ENCODE results near the gene VDR. TPM values are rescaled to one million over a fixed set of nuclear protein-coding genes. Genes with fewer than 3 reads are reported as not detected.

Gene VDR
- total RNA-seq, 4 donors from 2014 or later = 36.7 to 47.9 (median 41.2) TPM

DNA sequence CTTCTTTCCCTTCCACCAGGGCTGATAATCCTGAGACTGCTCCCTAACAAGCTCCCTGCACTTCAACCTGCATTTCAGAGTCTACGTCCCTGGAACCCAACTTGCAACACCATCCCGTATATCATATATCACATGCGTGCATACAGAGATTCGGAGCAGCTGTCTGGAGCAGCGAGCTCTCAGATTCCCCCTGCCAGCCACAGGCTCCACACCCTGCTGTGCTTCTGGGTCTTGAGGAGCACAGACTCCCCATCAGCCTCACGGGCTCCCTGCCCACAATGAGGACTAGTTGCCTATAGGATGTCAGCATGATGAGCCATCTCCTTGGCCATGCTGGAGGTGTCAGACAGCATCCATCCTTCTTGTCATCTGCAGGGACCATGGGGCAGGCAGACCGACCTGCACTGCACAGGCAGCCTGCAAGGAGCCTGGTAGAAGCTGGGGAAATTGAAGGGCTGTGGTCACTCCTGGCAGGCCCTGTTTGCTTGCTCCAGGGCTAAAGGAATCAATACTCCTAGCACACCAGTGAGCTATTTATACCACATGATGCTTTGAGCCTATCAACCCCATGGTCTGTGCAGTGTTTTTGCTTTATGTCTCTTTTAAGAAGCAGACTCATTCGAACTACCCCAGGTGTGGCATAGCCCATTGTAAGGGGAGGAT, 65.4 kb downstream of the VDR start:
- no peak overlapping the region for H3K4me3 ChIP-seq

DNA sequence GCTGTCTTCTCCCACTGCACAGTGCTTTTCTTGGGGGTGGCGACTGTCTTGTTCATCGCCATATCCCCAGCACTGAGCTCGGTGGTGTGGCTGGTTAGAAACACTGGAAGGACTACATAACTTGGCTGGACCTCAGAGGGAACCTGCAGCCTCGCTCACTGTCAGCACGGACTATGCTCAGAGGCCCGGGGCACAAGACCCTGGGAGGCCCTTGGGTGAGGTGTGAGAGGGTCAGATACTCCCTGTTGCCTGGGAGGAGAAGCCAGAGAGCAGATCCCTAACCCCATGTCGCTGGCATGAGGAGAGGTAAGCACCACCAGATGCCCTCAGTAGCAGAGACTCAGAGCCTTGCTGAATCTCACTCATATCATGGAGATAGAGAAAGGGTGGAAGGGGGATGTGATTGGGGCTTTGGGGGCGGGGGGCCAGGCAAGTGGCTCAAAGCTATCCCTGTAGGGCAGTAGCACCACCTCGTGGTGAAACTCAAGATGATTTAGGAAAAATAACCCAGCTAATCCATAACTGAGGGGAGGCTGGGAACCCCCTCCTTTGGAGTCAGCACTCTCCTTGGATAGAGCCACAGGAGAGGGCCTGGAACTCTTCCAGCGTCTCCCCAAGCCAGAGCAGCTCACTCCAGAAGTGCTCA, 66.4 kb downstream of the VDR start:
- Histone ChIP-seq H3K36me3 (no peaks in the 10 kb centered on the region), H3K27me3 (no peaks in the 10 kb centered on the region), H3K4me1 (peaks cover 49% of the 10 kb centered on the region), H3K9me3 (no peaks in the 10 kb centered on the region), H3K27ac (no peak overlapping the region), H3K4me3 (no peak overlapping the region)
- WGBS = 38% methylated on average over 6 of the region's 10 CpGs
- no peak for TF ChIP-seq EP300 (IDR thresholded peaks at IDR 0.05)
- TF ChIP-seq, protein P1, sequence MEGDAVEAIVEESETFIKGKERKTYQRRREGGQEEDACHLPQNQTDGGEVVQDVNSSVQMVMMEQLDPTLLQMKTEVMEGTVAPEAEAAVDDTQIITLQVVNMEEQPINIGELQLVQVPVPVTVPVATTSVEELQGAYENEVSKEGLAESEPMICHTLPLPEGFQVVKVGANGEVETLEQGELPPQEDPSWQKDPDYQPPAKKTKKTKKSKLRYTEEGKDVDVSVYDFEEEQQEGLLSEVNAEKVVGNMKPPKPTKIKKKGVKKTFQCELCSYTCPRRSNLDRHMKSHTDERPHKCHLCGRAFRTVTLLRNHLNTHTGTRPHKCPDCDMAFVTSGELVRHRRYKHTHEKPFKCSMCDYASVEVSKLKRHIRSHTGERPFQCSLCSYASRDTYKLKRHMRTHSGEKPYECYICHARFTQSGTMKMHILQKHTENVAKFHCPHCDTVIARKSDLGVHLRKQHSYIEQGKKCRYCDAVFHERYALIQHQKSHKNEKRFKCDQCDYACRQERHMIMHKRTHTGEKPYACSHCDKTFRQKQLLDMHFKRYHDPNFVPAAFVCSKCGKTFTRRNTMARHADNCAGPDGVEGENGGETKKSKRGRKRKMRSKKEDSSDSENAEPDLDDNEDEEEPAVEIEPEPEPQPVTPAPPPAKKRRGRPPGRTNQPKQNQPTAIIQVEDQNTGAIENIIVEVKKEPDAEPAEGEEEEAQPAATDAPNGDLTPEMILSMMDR (IDR thresholded peaks at IDR 0.05) = peak in 1 of 2 donors; percentile 41
- TF ChIP-seq POLR2A (IDR thresholded peaks at IDR 0.05) = no peak
- peak in 1 of 2 donors; percentile 65 for DNase-seq (ENCODE audit: low spot score in 2 of 2)

More for the DNA sequence above, 65.4 kb downstream of the VDR start:
- WGBS = 60% methylated on average over 8 of the region's 8 CpGs
- Histone ChIP-seq H3K9me3 (no peaks in the 10 kb centered on the region), H3K36me3 (no peaks in the 10 kb centered on the region), H3K27me3 (no peaks in the 10 kb centered on the region), H3K27ac (no peak overlapping the region), H3K4me1 (peaks cover 50% of the 10 kb centered on the region)
- no peak for TF ChIP-seq POLR2A (IDR thresholded peaks at IDR 0.05)
- no peak for TF ChIP-seq EP300 (IDR thresholded peaks at IDR 0.05)
- no peak for TF ChIP-seq POLR2AphosphoS5 (IDR thresholded peaks at IDR 0.05)
- TF ChIP-seq, protein P1 (IDR thresholded peaks at IDR 0.05) = no peak
- peak in 1 of 2 donors; percentile 64 for DNase-seq (ENCODE audit: low spot score in 2 of 2)

DNA sequence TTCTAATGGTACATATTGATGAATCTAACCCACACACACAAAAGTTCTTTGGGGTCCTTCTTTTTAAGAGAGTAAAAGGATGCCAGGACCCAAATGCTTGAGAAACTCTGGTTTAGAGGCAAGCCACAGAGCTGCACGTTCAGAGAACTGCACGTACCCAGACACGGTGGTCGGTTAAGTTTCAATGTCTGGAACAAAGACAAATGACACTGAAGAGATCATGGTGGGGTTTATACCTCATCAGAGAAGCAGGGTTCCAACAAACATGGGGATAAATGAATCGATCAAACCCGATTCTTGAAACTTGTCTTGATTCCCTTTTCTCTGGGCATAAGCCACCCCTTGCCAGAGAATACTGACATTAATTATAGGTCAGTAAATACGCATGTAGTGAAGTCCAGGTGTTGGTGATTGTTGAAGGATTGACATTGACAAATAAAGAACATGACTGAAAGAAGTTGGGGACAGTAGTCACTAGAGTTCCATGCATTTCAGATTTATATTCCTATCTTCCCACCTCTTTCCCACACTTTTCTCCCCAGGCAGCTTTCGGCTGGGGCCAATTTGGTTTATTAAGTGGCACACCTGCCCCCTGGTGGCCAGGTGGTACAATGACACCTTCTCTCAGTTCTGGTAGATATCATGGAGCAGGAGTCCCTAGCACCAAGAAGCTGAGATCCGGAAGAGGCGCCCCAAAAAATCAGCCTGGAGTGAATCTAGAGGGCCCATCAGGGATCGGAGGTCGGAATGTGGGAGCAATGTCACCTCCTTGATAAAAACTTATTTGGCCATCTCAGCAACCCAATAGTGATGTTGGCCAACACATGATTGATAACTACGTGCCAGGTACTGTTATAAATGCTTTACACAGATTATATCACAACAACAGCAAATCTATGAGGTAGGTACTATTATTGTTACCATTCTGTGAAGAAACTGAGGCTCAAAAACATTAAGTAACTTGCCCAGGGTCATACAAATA, 67.3 kb downstream of the VDR start:
- Histone ChIP-seq H3K4me3 (no peak overlapping the region), H3K4me1 (peaks cover 49% of the 10 kb centered on the region), H3K36me3 (no peaks in the 10 kb centered on the region), H3K27me3 (no peaks in the 10 kb centered on the region), H3K9me3 (no peaks in the 10 kb centered on the region), H3K27ac (no peak overlapping the region)
- DNase-seq (ENCODE audit: low spot score in 2 of 2) = peak in 1 of 2 donors; percentile 85
- TF ChIP-seq POLR2A (IDR thresholded peaks at IDR 0.05) (no peak), POLR2AphosphoS5 (IDR thresholded peaks at IDR 0.05) (peak in 1 of 3 donors; percentile 5), EP300 (IDR thresholded peaks at IDR 0.05) (no peak)
- TF ChIP-seq, protein P1 (IDR thresholded peaks at IDR 0.05) = peak; percentile 83 to 97
- WGBS = 51% methylated on average over 13 of the region's 13 CpGs

DNA sequence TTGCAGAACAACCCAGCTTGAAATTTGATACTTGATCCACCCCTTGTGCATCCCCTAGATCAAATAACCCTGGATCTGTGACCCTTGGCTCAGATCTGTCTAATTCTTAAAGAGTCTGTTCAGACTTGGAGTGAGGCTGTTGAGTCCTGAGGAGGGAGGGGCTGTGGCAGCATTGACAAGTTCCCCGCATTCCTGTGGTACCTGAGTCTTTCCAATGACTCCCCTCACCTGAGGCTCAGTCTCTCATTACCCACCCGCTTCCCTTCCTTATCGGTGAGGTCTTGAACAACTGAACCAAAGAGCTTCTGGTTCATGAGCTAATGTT, 69.0 kb downstream of the VDR start:
- Histone ChIP-seq H3K4me3 (no peak overlapping the region), H3K9me3 (no peaks in the 10 kb centered on the region), H3K27me3 (no peaks in the 10 kb centered on the region), H3K4me1 (peaks cover 44% of the 10 kb centered on the region), H3K27ac (no peak overlapping the region), H3K36me3 (no peaks in the 10 kb centered on the region)
- 38% methylated on average over 3 of the region's 3 CpGs for WGBS
- no peak for TF ChIP-seq POLR2AphosphoS5 (IDR thresholded peaks at IDR 0.05)
- TF ChIP-seq, protein P1 (IDR thresholded peaks at IDR 0.05) = no peak
- no peak for TF ChIP-seq EP300 (IDR thresholded peaks at IDR 0.05)
- no peak for TF ChIP-seq POLR2A (IDR thresholded peaks at IDR 0.05)
- no peak for DNase-seq (ENCODE audit: low spot score in 2 of 2)

Data from suprapubic skin (tissue), 4 donors.